NCI-H187 treated with DMSO at 0.1 percent for 48 hours (cell line): Measurements from ENCODE around the gene NRF1.
"Not testable (repeated sequence)": the region's sequence is repeated elsewhere in the genome, so short reads cannot be mapped to it uniquely, and the experiment has no call there.

Experiments
- DNase-seq: peaks from one replicate; lab custom pipeline; 2025; lab: John Stamatoyannopoulos, UW

NRF1 gene

DNA sequence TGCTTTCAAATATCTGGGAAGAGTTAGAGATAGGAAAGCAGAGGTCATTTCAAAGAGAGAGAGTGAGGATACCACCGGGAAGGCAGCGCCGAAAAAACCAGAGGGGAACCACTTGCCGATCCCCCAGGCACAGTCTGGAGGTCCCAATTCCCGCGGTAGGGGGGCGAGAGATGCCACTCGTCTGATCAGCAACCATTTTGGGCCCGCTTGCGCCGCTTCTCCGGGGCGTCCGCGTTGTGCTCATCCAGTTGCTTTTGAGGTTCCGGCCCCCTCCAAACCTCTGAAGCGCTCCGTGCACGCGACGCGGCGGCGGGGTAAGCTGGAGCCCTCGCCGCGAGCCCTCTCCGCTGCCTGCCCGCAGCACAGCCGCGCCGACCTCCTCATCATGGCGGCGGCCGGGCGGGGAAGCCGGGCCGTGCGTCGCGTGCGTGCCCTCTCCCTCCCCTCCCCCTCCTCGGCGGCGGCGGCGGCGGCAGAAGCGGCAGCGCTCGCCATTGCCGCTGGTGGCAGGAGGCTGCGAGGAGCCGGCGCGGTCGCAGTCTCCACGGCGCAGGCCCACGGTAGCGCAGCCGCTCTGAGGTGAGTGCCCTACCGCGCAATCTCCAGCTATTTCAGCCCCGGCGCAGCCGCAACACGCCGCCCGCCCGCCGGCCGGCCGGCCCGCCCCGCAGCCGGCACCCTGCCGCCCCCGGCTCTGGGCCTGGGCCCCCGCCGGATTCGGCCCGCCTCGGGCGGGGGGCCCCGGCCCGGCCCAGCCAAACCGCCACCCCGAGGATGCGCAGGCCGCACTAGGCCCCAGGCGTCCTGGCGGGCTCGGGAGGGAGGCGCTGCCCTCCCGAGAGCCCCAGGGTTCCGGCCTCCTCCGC is at the start of gene NRF1:
Gene NRF1 (plus strand): TSS at position 475 of the 866 bp plus-strand sequence. CDS start 45,632 bp downstream, outside the sequence.
- DNase-seq: peak; percentile 47

DNA sequence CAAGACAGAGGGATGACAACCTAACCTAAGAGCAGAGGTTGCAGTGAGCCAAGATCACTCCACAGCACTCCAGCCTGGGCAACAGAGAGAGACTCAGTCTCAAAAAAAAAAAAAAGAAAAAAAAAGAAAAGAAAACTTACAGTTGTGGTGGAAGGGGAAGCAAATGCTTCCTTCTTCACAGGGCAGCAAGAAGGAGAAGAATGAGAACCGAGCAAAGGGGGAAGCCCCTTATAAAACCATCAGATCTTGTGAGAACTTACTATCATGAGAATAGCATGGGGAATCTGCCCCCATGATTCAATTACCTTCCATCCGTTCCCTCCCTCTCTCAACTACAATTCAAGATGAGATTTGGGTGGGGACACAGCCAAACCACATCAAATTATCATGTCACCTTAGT is 45.2 kb upstream of the NRF1 start:
- not testable (repeated sequence) for DNase-seq

DNA sequence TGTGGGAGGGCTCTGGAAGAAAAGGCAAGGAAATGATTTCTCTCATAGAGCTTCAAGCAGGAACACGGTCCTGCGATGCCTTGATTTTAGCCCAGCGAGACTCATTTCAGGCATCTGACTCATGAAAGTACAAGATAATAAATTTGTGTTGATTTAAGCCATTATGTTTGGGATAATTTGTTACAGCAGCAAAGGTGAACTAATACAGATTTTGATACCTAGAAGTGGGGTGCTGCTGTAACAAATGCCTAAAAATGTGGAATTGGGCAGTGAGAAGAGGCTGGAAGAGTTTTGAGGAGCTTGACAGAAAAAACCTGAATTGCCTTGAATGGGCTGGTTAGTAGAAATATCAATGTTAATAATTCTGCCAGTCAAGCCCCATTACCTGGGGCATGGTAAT is 44.1 kb upstream of the NRF1 start:
- DNase-seq: no peak

DNA sequence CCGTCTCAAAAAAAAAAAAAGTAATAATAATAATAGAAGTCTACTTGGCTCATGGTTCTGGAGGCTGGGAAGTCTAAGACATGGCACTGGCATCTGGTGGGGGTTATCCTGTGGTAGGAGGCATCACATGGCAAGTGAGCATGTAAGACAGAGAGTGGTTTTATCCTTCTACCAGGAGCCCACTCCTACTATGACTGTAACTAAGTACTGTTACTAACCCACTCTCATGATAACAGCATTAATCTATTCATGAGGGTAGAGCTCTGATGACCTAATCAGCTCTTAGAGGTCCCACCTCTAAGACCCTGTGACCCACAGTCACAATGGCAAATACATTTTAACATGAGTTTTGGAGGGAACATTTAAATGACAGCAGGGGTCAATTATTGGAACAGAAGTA is 43.3 kb upstream of the NRF1 start:
- no peak for DNase-seq

DNA sequence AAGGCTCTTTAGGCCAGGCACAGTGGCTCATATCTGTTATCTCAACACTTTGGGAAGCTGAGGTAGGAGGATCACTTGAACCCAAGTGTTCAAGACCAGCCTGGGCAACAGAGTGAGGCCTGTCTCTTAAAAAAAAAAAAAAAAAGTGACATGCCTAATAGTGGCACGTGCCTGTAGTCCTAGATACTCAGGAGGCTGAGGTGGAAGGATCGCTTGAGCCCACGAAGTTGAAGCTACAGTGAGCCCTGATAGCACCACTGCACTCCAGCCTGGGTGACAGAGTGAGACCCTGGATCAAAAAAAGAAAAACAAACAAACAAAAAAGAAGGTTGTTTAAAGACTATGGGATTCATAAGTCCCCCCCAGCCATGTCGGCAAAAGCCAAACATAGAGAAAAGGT is 42.2 kb upstream of the NRF1 start:
- no peak for DNase-seq

DNA sequence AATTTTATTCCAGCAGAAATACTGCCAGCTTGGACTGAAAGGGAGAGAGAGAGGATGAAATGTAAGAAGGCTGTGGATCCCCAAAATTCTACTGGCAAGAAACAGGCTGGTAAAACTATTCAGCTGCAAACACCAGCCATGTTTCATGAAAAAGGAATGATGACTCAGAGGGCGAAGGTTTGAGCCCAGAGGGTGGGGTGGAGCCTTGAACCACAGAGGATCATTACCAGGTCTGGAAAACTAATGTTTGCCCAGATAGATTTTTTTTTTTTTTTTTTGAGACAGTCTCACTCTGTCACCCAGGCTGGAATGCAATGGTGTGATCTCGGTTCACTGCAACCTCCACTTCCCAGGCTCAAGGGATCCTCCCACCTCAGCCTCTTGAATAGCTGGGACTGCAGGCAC is 41.7 kb upstream of the NRF1 start:
- no peak for DNase-seq

DNA sequence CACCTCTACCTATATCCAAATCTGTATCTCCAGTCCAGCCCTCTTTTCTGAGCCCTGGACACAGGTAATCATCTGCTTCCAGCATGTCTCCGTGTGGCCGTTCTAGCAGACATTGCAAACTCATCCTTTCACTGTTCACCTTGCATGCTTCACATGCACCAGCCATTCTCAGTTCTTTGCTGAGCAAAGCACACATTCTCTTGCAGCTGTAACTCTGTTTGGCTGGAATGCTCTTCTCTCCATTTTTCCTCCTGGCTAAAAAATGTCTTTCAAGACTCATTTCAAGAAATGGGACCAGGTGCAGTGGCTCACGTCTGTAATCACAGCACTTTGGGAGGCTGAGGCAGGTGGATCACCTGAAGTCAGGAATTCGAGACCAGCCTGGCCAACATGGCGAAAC is 40.3 kb upstream of the NRF1 start:
- no peak for DNase-seq

DNA sequence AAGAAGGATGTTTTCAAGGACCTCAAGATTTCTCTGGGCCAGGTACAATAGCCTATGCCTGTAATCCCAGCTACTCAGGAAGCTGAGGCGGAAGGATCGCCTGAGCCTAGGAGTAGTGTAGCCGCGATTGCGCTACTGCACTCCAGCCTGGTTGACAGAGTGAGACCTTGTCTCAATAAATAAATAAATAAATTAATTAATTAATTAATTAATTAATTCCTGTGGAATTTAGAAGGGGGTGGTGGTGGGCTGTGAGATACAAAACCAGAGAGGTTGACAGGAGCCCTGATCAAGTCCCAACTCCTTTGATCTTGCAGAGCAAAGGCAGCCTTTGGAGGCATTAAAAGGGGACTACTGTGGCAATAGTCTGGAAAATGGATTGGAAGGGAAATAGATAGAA is 39.3 kb upstream of the NRF1 start:
- DNase-seq: no peak

DNA sequence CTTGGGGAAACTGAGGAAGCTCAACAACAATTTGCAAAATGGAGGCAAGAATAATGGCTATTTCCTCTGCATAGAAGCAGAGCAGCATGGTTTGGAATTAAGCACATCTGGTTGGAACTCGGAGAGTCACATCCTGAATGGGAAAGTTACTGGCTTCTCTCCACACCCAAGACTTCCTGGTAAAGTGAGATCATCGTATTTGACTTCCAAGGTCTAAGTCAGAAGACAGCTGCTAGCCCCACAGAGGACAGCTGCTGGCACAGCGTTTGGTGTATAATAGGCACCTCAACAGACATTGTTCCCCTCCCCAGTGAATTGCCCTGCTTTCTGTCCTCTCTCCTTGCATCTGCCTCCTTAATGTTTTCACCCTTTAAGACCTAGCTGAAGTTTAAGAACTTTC is 37.0 kb upstream of the NRF1 start:
- no peak for DNase-seq

DNA sequence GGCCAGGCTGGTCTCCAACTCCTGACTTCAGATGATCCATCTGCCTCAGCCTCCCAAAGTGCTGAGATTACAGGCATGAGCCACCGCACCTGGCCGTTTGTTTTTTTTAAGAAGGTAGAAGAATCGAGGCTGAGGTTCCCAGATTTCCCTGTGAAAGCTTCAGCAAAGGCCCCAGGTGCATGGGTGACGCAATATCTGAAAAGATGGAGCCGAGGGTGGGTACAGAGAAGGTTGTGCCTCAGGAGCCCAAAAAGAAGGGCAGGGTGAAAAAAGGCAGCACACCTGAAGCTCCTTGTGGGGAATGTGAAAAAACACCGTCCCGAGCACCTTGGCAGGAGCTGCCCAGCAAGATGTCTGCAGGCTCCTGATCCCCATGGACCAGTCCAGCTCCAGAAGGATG is 35.8 kb upstream of the NRF1 start:
- DNase-seq: no peak

DNA sequence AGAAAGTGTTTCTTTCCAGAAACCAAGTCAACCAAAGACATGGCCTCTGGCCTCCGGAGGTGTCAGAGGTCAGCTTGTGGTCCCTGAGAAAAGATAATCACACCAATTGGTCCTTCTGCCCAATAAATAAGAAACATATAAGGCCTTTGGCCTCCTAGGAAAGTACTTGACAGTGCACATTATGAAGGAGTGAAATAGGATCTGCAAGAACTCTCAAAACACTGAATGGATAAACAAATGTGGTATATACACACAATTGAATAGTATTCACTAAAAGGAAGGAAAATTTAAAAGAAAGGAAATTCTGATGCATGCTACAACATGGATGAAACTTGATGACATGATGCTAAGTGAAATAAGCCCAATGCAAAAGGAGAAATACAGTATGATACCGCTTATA is 35.4 kb upstream of the NRF1 start:
- DNase-seq: no peak

DNA sequence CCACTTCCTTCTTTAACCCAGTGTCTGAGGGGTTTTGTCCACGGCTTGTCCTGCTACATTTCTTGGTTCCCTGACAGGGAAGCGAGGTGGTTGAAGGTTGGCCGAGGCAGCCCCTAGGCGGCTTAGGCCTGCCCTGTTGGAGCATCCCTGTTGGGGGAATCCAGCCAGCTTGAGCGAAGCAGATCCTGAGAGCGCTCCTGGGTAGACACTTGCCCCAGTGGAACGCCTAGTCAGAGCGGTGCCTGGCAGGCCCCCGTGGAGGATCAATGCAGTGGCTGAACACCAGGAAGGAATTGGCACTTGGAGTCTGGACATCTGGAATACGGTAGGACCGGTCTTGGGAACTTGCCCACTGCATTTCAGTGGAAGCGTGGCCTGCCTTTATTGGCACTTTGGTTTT is 32.7 kb upstream of the NRF1 start:
- no peak for DNase-seq

DNA sequence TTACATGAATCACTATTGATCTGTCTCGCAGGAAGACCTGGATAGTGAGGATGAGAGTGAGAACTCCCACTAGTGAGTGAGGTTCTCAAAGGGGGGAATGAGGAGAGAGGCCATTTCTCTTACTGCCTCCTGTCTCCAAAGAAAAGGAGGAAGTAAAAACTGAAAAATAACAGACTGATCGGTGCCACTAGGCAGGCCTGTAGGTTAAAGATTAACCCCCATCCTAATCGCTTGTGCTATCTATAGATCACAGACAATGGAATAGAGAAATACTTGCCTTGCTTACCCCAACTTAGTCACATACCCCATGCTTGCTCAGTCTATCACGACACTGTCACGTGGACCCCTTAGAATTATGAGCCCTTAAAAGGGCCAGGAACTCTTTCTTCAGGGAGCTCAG is 25.3 kb upstream of the NRF1 start:
- not testable (repeated sequence) for DNase-seq

DNA sequence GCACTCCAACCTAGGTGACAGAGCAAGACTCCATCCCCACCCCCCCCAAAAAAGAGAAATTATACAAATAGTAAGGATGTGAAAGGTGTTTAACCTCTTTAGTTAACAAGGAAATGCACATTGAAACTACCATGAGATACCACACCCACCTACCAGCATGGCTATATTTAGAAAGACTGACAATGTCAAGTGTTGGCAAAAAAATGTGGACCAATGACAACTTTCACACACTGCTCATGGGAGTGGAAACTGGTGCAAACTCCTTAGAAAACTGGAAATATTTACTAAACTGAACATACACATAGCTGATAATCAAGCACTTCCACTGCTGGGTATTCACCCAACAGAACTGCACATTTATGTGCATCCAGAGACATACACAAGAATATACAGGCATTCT is 23.3 kb upstream of the NRF1 start:
- no peak for DNase-seq

DNA sequence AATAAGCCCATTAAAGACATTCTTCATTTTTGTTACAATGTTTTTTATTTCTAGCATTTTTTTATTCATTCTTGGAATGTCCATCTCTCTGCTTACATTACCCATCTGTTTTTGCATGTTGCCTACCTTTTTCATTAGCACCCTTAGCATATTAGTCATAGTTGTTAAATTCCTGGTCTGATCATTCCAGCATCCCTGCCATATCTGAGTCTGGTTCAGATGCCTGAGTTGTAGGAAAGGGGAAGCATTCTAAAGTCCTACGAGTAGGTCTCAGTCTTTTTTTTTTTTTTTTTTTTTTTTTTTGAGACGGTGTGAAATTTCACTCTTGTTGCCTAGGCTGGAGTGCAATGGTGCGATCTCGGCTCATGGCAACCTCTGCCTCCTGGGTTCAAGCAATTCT is 19.7 kb upstream of the NRF1 start:
- no peak for DNase-seq

DNA sequence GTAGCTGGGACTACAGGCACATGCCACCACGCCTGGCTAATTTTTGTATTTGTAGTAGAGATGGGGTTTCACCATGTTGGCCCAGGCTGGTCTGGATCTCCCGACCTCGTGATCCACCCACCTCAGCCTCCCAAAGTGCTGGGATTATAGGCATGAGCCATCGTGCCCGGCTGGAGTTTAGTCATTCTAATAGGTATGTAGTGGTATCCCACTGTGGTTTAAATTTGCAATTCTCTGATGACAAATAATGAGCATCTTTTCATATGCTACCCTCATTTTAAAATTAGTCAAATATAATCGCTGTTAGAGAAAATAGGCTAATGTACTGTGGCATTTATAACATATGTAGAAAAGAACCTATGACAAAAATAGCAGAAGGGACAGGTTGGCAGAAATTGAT is 15.1 kb upstream of the NRF1 start:
- DNase-seq: not testable (repeated sequence)

DNA sequence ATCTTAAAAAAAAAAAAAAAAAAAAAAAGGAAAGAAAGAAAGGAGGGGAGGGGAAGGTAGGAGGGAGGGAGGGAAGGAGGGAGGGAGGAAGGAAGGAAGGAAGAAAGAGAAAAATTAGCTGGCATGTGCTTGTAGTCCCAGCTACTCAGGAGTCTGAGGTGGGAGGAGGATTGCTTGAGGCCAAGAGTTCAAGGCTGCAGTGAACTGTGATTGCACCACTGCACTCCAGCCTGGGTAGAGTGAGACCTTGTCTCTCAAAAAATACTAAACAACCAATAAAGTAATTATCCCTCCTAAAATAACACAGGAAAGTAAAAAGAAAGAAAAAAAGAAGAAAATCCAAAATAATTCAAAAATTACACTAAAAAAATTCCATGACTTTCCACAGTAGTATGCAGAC is 13.8 kb upstream of the NRF1 start:
- no peak for DNase-seq

DNA sequence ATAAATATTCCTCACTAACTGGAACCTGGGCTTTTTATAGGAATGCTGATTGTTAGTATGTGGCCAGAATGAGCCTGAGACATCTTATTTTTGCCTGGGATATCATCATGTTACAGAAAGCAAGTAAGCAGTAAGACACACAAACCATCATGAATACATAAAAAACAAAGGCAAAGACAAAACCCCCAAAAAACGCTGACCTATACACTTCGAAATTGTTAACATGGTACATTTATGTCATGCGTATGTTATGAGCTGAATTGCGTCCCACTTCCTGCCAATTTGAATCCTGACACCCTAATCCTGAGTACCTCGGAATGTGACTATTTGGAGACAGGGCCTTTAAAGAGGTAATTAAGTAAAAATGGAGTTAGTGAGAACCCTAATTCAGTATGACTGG is 12.3 kb upstream of the NRF1 start:
- no peak for DNase-seq

DNA sequence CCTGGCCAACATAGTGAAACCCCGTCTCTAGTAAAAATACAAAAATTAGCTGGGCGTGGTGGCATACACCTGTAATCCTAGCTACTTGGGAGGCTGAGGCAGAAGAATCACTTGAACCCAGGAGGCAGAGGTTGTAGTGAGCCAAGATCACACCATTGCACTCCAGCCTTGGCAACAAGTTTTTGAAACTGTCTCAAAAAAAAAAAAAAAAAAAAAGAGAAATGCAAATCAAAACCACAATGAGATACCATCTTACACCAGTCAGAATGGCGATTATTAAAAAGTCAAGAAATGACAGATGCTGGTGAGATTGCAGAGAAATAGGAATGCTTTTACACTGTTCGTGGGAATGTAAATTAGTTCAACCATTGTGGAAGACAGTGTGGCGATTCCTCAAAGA is 7.9 kb upstream of the NRF1 start:
- not testable (repeated sequence) for DNase-seq

DNA sequence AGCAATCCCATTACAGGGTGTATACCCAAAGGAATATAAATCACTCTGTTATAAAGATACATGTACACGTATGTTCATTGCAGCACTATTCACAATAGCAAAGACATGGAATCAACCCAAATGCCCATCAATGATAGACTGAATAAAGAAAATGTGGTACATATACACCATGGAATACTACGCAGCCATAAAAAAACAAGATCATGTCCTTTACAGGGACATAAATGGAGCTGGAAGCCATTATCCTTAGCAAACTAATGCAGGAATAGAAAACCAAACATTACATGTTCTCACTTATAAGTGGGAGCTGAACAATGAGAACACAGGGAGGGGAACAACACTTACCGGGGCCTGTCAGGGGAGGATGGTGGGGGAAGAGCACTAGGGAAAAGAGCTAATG is 7.5 kb upstream of the NRF1 start:
- DNase-seq: not testable (repeated sequence)

DNA sequence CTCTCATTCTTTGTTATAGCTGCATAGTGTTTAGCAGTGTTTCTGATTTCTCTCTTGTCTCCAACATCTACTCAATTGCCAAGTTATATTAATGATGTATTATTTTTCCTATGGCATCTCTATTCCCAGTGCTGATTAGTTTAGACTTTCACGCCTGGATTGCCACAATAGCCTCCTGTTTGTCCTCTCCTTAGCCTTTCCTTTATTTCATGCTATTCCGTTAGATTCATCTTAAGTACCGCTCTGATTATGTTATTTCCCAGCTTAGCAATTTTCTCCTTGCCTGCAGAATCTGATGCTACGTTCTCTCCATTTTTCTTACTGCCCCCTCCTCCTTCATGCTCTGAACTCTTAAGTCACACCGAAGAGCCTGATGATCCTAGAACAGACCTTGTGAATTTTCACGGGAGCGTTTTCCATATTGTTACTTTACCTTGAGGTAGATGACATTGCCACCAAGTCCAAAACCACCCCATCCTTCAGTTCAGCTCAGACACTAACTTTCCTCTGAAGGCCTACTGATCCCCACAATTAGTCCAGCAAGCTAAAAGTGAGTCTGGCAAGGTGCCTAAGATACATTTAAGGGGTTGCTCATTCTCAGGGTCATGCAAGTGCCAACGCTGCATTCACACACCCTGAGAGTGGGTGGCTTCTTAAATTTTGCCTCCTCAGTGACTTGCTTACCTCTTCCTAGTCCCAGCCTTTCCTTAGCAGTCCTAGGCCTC is 6.6 kb upstream of the NRF1 start:
- DNase-seq: no peak

DNA sequence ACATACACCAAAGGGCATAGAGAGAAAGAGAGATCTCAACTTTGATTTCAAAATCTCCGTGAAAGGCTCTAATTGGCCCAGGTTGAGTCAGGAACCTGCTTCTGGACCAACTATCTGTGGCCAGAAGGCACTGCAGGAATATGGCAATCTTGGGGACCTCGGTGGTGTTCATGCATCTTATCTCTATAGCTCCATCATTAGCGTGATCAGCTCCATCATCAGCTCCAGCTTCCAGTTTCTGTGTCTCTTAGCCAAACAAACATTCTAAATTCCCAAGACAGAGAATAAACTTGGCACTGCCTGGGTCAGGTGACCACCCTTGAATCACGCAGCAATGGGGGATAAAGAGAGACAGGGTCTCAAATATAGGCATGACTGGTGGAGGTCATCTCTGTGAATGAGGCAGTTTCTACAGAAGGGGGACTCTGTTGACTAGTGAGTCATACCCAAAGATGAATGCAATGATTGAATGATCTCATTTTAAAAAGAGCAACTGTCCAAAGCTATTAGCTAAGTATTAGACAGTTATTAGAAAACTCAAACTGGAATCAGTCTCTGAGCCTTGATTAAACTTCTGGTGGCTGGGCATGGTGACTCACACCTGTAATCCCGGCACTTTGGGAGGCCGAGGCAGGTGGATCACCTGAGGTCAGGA is 5.4 kb upstream of the NRF1 start:
- DNase-seq: no peak

DNA sequence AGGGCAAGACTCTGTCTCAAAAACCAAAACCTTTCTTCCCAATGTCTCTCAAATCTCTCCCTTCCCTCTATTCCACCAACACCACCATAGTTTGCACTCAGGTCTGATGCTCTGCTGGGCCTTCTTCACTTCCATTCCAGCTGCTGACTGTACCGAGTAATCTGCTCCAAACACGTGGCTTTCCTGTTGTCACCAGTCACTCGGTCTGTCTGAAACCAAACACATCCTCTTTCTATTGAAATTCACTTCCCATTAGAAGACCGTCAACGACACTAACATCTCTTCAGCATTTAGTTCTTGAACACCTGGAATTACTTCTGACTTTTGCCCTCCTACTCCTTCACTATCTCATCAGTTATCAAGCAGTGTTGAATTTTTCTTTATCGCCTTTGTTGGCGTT is 4.7 kb upstream of the NRF1 start:
- no peak for DNase-seq
